Stimulated activated naive CD4-positive, alpha-beta T cell (primary cell): ENCODE results near the gene NR2F6.
"Not testable (repeated sequence)": the region's sequence is repeated elsewhere in the genome, so short reads cannot be mapped to it uniquely, and the experiment has no call there.

Experiments
- DNase-seq, 6 experiments: peaks; one replicate each; lab custom pipeline; 2025; lab: John Stamatoyannopoulos, UW

NR2F6 gene

GRCh38 chr19:17245535-17245984, at the start of gene NR2F6:
NR2F6 (minus strand) TSS chr19:17245919; CDS start chr19:17245220, 699 bp downstream.
- DNase-seq = peak in 3 of 6 experiments; percentile 25 to 60 (median 49)

- DNase-seq = peak in 4 of 6 experiments; percentile 17 to 39 (median 20)
These were observed 48.6 kb upstream of the NR2F6 start for GRCh38 chr19:17294051-17294891.

GRCh38 chr19:17293605-17294004, 47.9 kb upstream of the NR2F6 start:
- DNase-seq = no peak

GRCh38 chr19:17292301-17293074, 46.8 kb upstream of the NR2F6 start:
- DNase-seq = peak; percentile 69 to 80 (median 73)

- DNase-seq = peak in 2 of 6 experiments; percentile 12 to 13
These were observed 43.8 kb upstream of the NR2F6 start for GRCh38 chr19:17289489-17289888.

- DNase-seq = no peak
These were observed 41.0 kb upstream of the NR2F6 start for GRCh38 chr19:17286752-17287151.

- no peak for DNase-seq
These were observed 40.5 kb upstream of the NR2F6 start for GRCh38 chr19:17286263-17286662.

GRCh38 chr19:17285415-17286135, 39.9 kb upstream of the NR2F6 start:
- no peak for DNase-seq

GRCh38 chr19:17283504-17283996, 37.8 kb upstream of the NR2F6 start:
- DNase-seq = no peak

- DNase-seq = peak; percentile 47 to 74 (median 69)
These were observed 36.9 kb upstream of the NR2F6 start for GRCh38 chr19:17282488-17283125.

GRCh38 chr19:17281391-17282304, 35.9 kb upstream of the NR2F6 start, which contains the start of gene ANKLE1:
ANKLE1 (plus strand) TSS chr19:17281901; CDS start chr19:17281921, 20 bp downstream.
- peak in 2 of 6 experiments; percentile 15 to 28 for DNase-seq

- no peak for DNase-seq
These were observed 33.7 kb upstream of the NR2F6 start for GRCh38 chr19:17279436-17279835.

GRCh38 chr19:17275441-17276175, 29.9 kb upstream of the NR2F6 start:
- DNase-seq = no peak

- not testable (repeated sequence) for DNase-seq
These were observed 29.2 kb upstream of the NR2F6 start for GRCh38 chr19:17274892-17275291.

GRCh38 chr19:17268754-17269153, 23.0 kb upstream of the NR2F6 start:
- no peak for DNase-seq

- DNase-seq = peak; percentile 84 to 98 (median 96)
These were observed 21.5 kb upstream of the NR2F6 start, which contains the start of gene BABAM1 for GRCh38 chr19:17266975-17267788. BABAM1 (plus strand) TSS chr19:17267443; CDS start chr19:17268807, 1,364 bp downstream.

- no peak for DNase-seq
These were observed 20.9 kb upstream of the NR2F6 start for GRCh38 chr19:17266589-17266974.

GRCh38 chr19:17266026-17266425, 20.3 kb upstream of the NR2F6 start:
- DNase-seq = no peak

GRCh38 chr19:17264641-17264979, 18.9 kb upstream of the NR2F6 start, which contains the start of gene USHBP1:
USHBP1 (minus strand) TSS chr19:17264745; CDS start chr19:17264299, 446 bp downstream.
- DNase-seq = no peak
